Glomerular visceral epithelial cell (primary cell): Measurements from ENCODE around the gene SLC27A5.
"Not testable (repeated sequence)": the region's sequence is repeated elsewhere in the genome, so short reads cannot be mapped to it uniquely, and the experiment has no call there.

ENCODE experiments used
- DNase-seq: peaks from one replicate; pipeline ENCODE4 v3.0.0-alpha.2; 2016; ENCODE audit errors: extremely low spot score

The SLC27A5 gene

GRCh38 chr19:58529405-58529804, 17.6 kb upstream of the SLC27A5 start:
- no peak for DNase-seq

GRCh38 chr19:58522709-58523108, 10.9 kb upstream of the SLC27A5 start:
- DNase-seq, result no peak

GRCh38 chr19:58521651-58522050, 9.9 kb upstream of the SLC27A5 start:
- no peak for DNase-seq

- no peak for DNase-seq
These were observed 8.4 kb upstream of the SLC27A5 start for GRCh38 chr19:58520257-58520599.

GRCh38 chr19:58519355-58520256, 7.8 kb upstream of the SLC27A5 start, which contains the start of gene ZBTB45:
ZBTB45 (minus strand) TSS chr19:58519810; CDS start chr19:58517673, 2,137 bp downstream.
- peak; percentile 97 for DNase-seq

GRCh38 chr19:58519087-58519354, 7.2 kb upstream of the SLC27A5 start:
- peak; percentile 73 for DNase-seq

- DNase-seq, result peak; percentile 5
These were observed 6.7 kb upstream of the SLC27A5 start for GRCh38 chr19:58518256-58519086.

- no peak for DNase-seq
These were observed 5.4 kb upstream of the SLC27A5 start for GRCh38 chr19:58516964-58517833.

GRCh38 chr19:58516246-58516836, 4.5 kb upstream of the SLC27A5 start:
- no peak for DNase-seq

- no peak for DNase-seq
These were observed 3.5 kb upstream of the SLC27A5 start for GRCh38 chr19:58515259-58515658.

GRCh38 chr19:58514564-58515022, 2.8 kb upstream of the SLC27A5 start:
- no peak for DNase-seq

GRCh38 chr19:58513694-58514563, 2.1 kb upstream of the SLC27A5 start:
- peak; percentile 13 for DNase-seq

- DNase-seq, result no peak
These were observed 1.5 kb upstream of the SLC27A5 start for GRCh38 chr19:58513213-58513693.

GRCh38 chr19:58510084-58510862, 1.5 kb downstream of the SLC27A5 start:
- no peak for DNase-seq

- DNase-seq, result no peak
These were observed 2.1 kb downstream of the SLC27A5 start for GRCh38 chr19:58509731-58510083.

GRCh38 chr19:58507602-58508223, 4.1 kb downstream of the SLC27A5 start:
- DNase-seq, result not testable (repeated sequence)

- no peak for DNase-seq
These were observed 11.6 kb downstream of the SLC27A5 start for GRCh38 chr19:58500242-58500641.

- DNase-seq, result peak; percentile 98
These were observed 12.5 kb downstream of the SLC27A5 start for GRCh38 chr19:58499021-58499927.
